Nasal cavity respiratory epithelium epithelial cell of viscerocranial mucosa (primary cell): ENCODE measurements around the gene SERPINE2. TPM values are rescaled to one million over a fixed set of nuclear protein-coding genes. Genes with fewer than 3 reads are reported as not detected.

Experiments
- total RNA-seq: library from RNA; depleted of rRNA; stranded (reverse); fragments of >200 nt; gene quantifications from 2 replicates; pipeline ENCODE4 v1.2.3, GENCODE V29; 2014

Gene SERPINE2, protein sequence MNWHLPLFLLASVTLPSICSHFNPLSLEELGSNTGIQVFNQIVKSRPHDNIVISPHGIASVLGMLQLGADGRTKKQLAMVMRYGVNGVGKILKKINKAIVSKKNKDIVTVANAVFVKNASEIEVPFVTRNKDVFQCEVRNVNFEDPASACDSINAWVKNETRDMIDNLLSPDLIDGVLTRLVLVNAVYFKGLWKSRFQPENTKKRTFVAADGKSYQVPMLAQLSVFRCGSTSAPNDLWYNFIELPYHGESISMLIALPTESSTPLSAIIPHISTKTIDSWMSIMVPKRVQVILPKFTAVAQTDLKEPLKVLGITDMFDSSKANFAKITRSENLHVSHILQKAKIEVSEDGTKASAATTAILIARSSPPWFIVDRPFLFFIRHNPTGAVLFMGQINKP
- total RNA-seq: 75.9 and 114 TPM in 2 replicates

GRCh38 chr2:224039080-224039769 is at the start of gene SERPINE2:
Gene SERPINE2, minus strand, starts transcription at chr2:224039286. Its CDS starts 37,386 bp downstream, at chr2:224001900.

GRCh38 chr2:223957092-223957851 is 81.8 kb downstream of the SERPINE2 start, which contains the start of gene MRPL44:
Gene MRPL44, plus strand, starts transcription at chr2:223957463. Its CDS starts 10 bp downstream, at chr2:223957473.

GRCh38 chr2:223944703-223945531 is 94.2 kb downstream of the SERPINE2 start, which contains the start of gene WDFY1:
Gene WDFY1, minus strand, starts transcription at chr2:223945335. Its CDS starts 51 bp downstream, at chr2:223945284.

Other genes with a start within 250 kb of the SERPINE2 start
- 70.7 and 87.1 TPM in 2 replicates for gene AP1S3, start 201.7 kb downstream of the SERPINE2 start, total RNA-seq
- gene WDFY1, start 94.0 kb downstream of the SERPINE2 start, total RNA-seq: 98.1 and 102 TPM in 2 replicates
- gene MRPL44, start 81.8 kb downstream of the SERPINE2 start, total RNA-seq: 30.2 and 35.9 TPM in 2 replicates